Spinal cord (tissue), 10 donors: ENCODE measurements around the gene TPSAB1. TPM values are rescaled to one million over a fixed set of nuclear protein-coding genes. Genes with fewer than 3 reads are reported as not detected.

Experiments
- DNase-seq, 6 donors: peaks; one replicate each; pipeline versions ENCODE4 v3.0.0 to v3.0.0-alpha.2; 2013 to 2015; ENCODE audit warnings: low spot score in 6 of 6, low read depth in 4 of 6
- H3K27ac ChIP-seq: one replicate; pipeline ENCODE4 v1.5.1; 2013; ENCODE audit warnings: low read depth, low read length, control low read depth
- H3K27me3 ChIP-seq: one replicate; pipeline ENCODE4 v1.6.1; 2013; ENCODE audit warnings: low read length; ENCODE audit not compliant: control insufficient read depth, insufficient read depth
- H3K36me3 ChIP-seq: one replicate; pipeline ENCODE4 v1.6.1; 2013; ENCODE audit warnings: low read length; ENCODE audit not compliant: control insufficient read depth, insufficient read depth
- H3K4me1 ChIP-seq: one replicate; pipeline ENCODE4 v1.6.1; 2013; ENCODE audit warnings: low read length; ENCODE audit not compliant: control insufficient read depth, insufficient read depth
- H3K4me3 ChIP-seq: one replicate; pipeline ENCODE4 v1.5.1; 2013; ENCODE audit warnings: low read depth, low read length, control low read depth
- H3K9me3 ChIP-seq: one replicate; pipeline ENCODE4 v1.6.1; 2013; ENCODE audit warnings: low read length; ENCODE audit not compliant: control insufficient read depth, insufficient read depth
- WGBS: methylation state at CpG from one replicate; pipeline ENCODE4 v1.1.5; 2013; ENCODE audit warnings: missing lambda C conversion rate; ENCODE audit not compliant: insufficient coverage; 5-methylcytosine and 5-hydroxymethylcytosine counted together
- polyA plus RNA-seq, 2 donors: library from polyadenylated mRNA; unstranded; fragments of 120-200 nt; gene quantifications; one replicate each; pipeline ENCODE4 v1.2.1, GENCODE V29; 2013; ENCODE audit not compliant: insufficient read length in 2 of 2
- total RNA-seq, 2 donors: library from RNA; depleted of rRNA in 1 of 2; stranded (reverse); fragments of 120-200 nt in 1 of 2; fragments of >200 nt in 1 of 2; gene quantifications; one replicate each; pipeline versions ENCODE4 v1.2.3 to v1.2.4, GENCODE V29; 2013 to 2014
- donor health status: healthy.

TPSAB1 gene
- total and polyA plus RNA-seq, 4 donors: 0.65 to 2.4 (median 1.2) TPM; not detected in 1

- no peak for DNase-seq
- Histone ChIP-seq H3K4me1 (peaks cover 22% of the 10 kb centered on the region), H3K27me3 (peaks cover 10% of the 10 kb centered on the region), H3K27ac (no peak overlapping the region), H3K36me3 (no peaks in the 10 kb centered on the region), H3K9me3 (no peaks in the 10 kb centered on the region), H3K4me3 (no peak overlapping the region)
- WGBS: 91% methylated on average over 15 of the region's 15 CpGs
Observed at GRCh38 chr16:1273816-1274215, 33.3 kb downstream of the TPSAB1 start.

GRCh38 chr16:1274767-1275166, 34.3 kb downstream of the TPSAB1 start:
- H3K4me1 ChIP-seq: peaks cover 22% of the 10 kb centered on the region
- no peaks in the 10 kb centered on the region for H3K9me3 ChIP-seq
- H3K36me3 ChIP-seq: no peaks in the 10 kb centered on the region
- H3K27me3 ChIP-seq: peaks cover 10% of the 10 kb centered on the region
- WGBS: no CpG with 5 or more reads among the region's 7 CpGs
- no peak for DNase-seq
- H3K27ac ChIP-seq: no peak overlapping the region
- no peak overlapping the region for H3K4me3 ChIP-seq

- H3K27ac ChIP-seq: no peak overlapping the region
- peaks cover 10% of the 10 kb centered on the region for H3K27me3 ChIP-seq
- no peak overlapping the region for H3K4me3 ChIP-seq
- H3K9me3 ChIP-seq: no peaks in the 10 kb centered on the region
- H3K4me1 ChIP-seq: peaks cover 19% of the 10 kb centered on the region
- WGBS: 71% methylated on average over 24 of the region's 30 CpGs
- no peak for DNase-seq
- H3K36me3 ChIP-seq: no peaks in the 10 kb centered on the region
Observed at GRCh38 chr16:1275791-1276579, 35.5 kb downstream of the TPSAB1 start.

- Histone ChIP-seq H3K4me3 (no peak overlapping the region), H3K9me3 (no peaks in the 10 kb centered on the region), H3K36me3 (no peaks in the 10 kb centered on the region), H3K27me3 (peaks cover 10% of the 10 kb centered on the region), H3K27ac (no peak overlapping the region), H3K4me1 (peaks cover 14% of the 10 kb centered on the region)
- DNase-seq: no peak
- 83% methylated on average over 6 of the region's 14 CpGs for WGBS
Observed at GRCh38 chr16:1276580-1276878, 36.0 kb downstream of the TPSAB1 start.

GRCh38 chr16:1277151-1277598, 36.7 kb downstream of the TPSAB1 start:
- Histone ChIP-seq H3K9me3 (no peaks in the 10 kb centered on the region), H3K36me3 (no peaks in the 10 kb centered on the region), H3K4me3 (no peak overlapping the region), H3K27me3 (peaks cover 10% of the 10 kb centered on the region), H3K4me1 (peaks cover 7% of the 10 kb centered on the region), H3K27ac (no peak overlapping the region)
- 82% methylated on average over 15 of the region's 19 CpGs for WGBS
- no peak for DNase-seq

GRCh38 chr16:1277617-1278282, 37.2 kb downstream of the TPSAB1 start:
- peaks cover 4% of the 10 kb centered on the region for H3K4me1 ChIP-seq
- H3K27ac ChIP-seq: no peak overlapping the region
- no peak overlapping the region for H3K4me3 ChIP-seq
- H3K9me3 ChIP-seq: no peaks in the 10 kb centered on the region
- no peaks in the 10 kb centered on the region for H3K36me3 ChIP-seq
- no peak for DNase-seq
- peaks cover 10% of the 10 kb centered on the region for H3K27me3 ChIP-seq
- WGBS: 58% methylated on average over 21 of the region's 21 CpGs

GRCh38 chr16:1278477-1278876, 38.0 kb downstream of the TPSAB1 start:
- Histone ChIP-seq H3K4me1 (peaks cover 4% of the 10 kb centered on the region), H3K27me3 (peaks cover 10% of the 10 kb centered on the region), H3K36me3 (no peaks in the 10 kb centered on the region), H3K27ac (no peak overlapping the region), H3K4me3 (no peak overlapping the region), H3K9me3 (no peaks in the 10 kb centered on the region)
- WGBS: 29% methylated on average over 12 of the region's 18 CpGs
- no peak for DNase-seq

GRCh38 chr16:1279081-1279944, 38.8 kb downstream of the TPSAB1 start:
- 83% methylated on average over 30 of the region's 30 CpGs for WGBS
- Histone ChIP-seq H3K36me3 (no peaks in the 10 kb centered on the region), H3K27ac (no peak overlapping the region), H3K27me3 (peaks cover 10% of the 10 kb centered on the region), H3K9me3 (no peaks in the 10 kb centered on the region), H3K4me1 (peaks cover 4% of the 10 kb centered on the region), H3K4me3 (no peak overlapping the region)
- DNase-seq: no peak

- Histone ChIP-seq H3K4me1 (peaks cover 4% of the 10 kb centered on the region), H3K36me3 (no peaks in the 10 kb centered on the region), H3K27me3 (peaks cover 13% of the 10 kb centered on the region), H3K27ac (no peak overlapping the region), H3K9me3 (no peaks in the 10 kb centered on the region), H3K4me3 (no peak overlapping the region)
- DNase-seq: no peak
- 83% methylated on average over 29 of the region's 29 CpGs for WGBS
Observed at GRCh38 chr16:1279945-1280589, 39.6 kb downstream of the TPSAB1 start.
